H9 (cell line): ENCODE measurements around the gene NUP133. TPM values are rescaled to one million over a fixed set of nuclear protein-coding genes. Genes with fewer than 3 reads are reported as not detected.

ENCODE experiments used
- DNase-seq: peaks from one replicate; pipeline ENCODE4 v3.0.0-alpha.2; 2017
- H2AFZ ChIP-seq: one replicate; pipeline ENCODE4 v1.6.1; 2013; ENCODE audit warnings: mild to moderate bottlenecking, low read length, control low read depth, moderate library complexity
- H2AK5ac ChIP-seq: 2 replicates; pipeline ENCODE4 v1.6.1; 2013; ENCODE audit warnings: low read length, control low read depth, mixed read lengths; ENCODE audit not compliant: insufficient read length
- H2BK120ac ChIP-seq: one replicate; pipeline ENCODE4 v1.6.1; 2013; ENCODE audit warnings: low read depth, mild to moderate bottlenecking, low read length, control low read depth, inconsistent platforms; ENCODE audit not compliant: poor library complexity, severe bottlenecking
- H2BK12ac ChIP-seq: 2 replicates; pipeline ENCODE4 v1.6.1; 2013; ENCODE audit warnings: low read length, control low read depth, mixed read lengths, low read depth; ENCODE audit not compliant: insufficient read length
- H2BK15ac ChIP-seq: 2 replicates; pipeline ENCODE4 v1.6.1; 2013; ENCODE audit warnings: low read depth, low read length, control low read depth
- H2BK20ac ChIP-seq: one replicate; pipeline ENCODE4 v1.6.1; 2013; ENCODE audit warnings: low read depth, mild to moderate bottlenecking, low read length, control low read depth, inconsistent platforms; ENCODE audit not compliant: poor library complexity, severe bottlenecking
- H2BK5ac ChIP-seq: 2 replicates; pipeline ENCODE4 v1.6.1; 2013; ENCODE audit warnings: low read length, control low read depth, mixed read lengths; ENCODE audit not compliant: insufficient read length
- H3K14ac ChIP-seq: 2 replicates; pipeline ENCODE4 v1.6.1; 2013; ENCODE audit warnings: low read length, control low read depth; ENCODE audit not compliant: insufficient read depth
- H3K18ac ChIP-seq: 2 replicates; pipeline ENCODE4 v1.6.1; 2013; ENCODE audit warnings: low read depth, mild to moderate bottlenecking, mixed read lengths, low read length, control low read depth; ENCODE audit not compliant: insufficient read length
- H3K23ac ChIP-seq: 2 replicates; pipeline ENCODE4 v1.6.1; 2013; ENCODE audit warnings: low read length, control low read depth, mixed read lengths, low read depth; ENCODE audit not compliant: insufficient read length
- H3K23me2 ChIP-seq: 2 replicates; pipeline ENCODE4 v1.6.1; 2013; ENCODE audit warnings: low read depth, mild to moderate bottlenecking, mixed read lengths, low read length, control low read depth; ENCODE audit not compliant: insufficient read length, poor library complexity, severe bottlenecking
- H3K27ac ChIP-seq: 2 replicates; pipeline ENCODE4 v1.5.1; 2013; ENCODE audit warnings: low read length, control low read depth, mixed read lengths, low read depth; ENCODE audit not compliant: insufficient read length
- H3K27me3 ChIP-seq: 2 replicates; pipeline ENCODE4 v1.6.1; 2013; ENCODE audit warnings: low read length, control low read depth, inconsistent platforms; ENCODE audit not compliant: insufficient read depth
- H3K4ac ChIP-seq: 2 replicates; pipeline ENCODE4 v1.6.1; 2013; ENCODE audit warnings: low read depth, mild to moderate bottlenecking, control low read depth, inconsistent platforms, low read length, moderate library complexity
- H3K4me1 ChIP-seq: 2 replicates; pipeline ENCODE4 v1.6.1; 2013; ENCODE audit warnings: low read length, control low read depth, inconsistent platforms; ENCODE audit not compliant: insufficient read depth
- H3K4me2 ChIP-seq: 2 replicates; pipeline ENCODE4 v1.6.1; 2013; ENCODE audit warnings: low read length, control low read depth, mixed read lengths; ENCODE audit not compliant: insufficient read length, insufficient read depth
- H3K56ac ChIP-seq: 2 replicates; pipeline ENCODE4 v1.6.1; 2013; ENCODE audit warnings: low read depth, mild to moderate bottlenecking, mixed read lengths, low read length, control low read depth; ENCODE audit not compliant: insufficient read length
- H3K79me1 ChIP-seq: 2 replicates; pipeline ENCODE4 v1.6.1; 2013; ENCODE audit warnings: low read depth, mild to moderate bottlenecking, moderate library complexity, low read length, control low read depth, inconsistent platforms; ENCODE audit not compliant: insufficient read depth, poor library complexity, severe bottlenecking
- H3K79me2 ChIP-seq: 2 replicates; pipeline ENCODE4 v1.6.1; 2013; ENCODE audit warnings: low read length, control low read depth, inconsistent platforms; ENCODE audit not compliant: insufficient read depth
- H3K9ac ChIP-seq: 2 replicates; pipeline ENCODE4 v1.6.1; 2013; ENCODE audit warnings: low read length, control low read depth, mixed read lengths; ENCODE audit not compliant: insufficient read length; ENCODE audit errors: extremely low read depth
- H3K9me3 ChIP-seq: one replicate; pipeline ENCODE4 v1.6.1; 2013; ENCODE audit warnings: low read depth, low read length, inconsistent platforms; ENCODE audit not compliant: control insufficient read depth
- H3T11ph ChIP-seq: one replicate; pipeline ENCODE4 v1.6.1; 2013; ENCODE audit warnings: mild to moderate bottlenecking, low read length, control low read depth, inconsistent platforms
- H4K20me1 ChIP-seq: one replicate; pipeline ENCODE4 v1.6.1; 2013; ENCODE audit not compliant: control insufficient read depth, insufficient read length, insufficient read depth
- H4K5ac ChIP-seq: 2 replicates; pipeline ENCODE4 v1.6.1; 2013; ENCODE audit warnings: low read depth, mild to moderate bottlenecking, mixed read lengths, low read length, control low read depth; ENCODE audit not compliant: insufficient read length
- H4K8ac ChIP-seq: replicated peaks from 2 replicates; pipeline ENCODE4 v1.6.1; 2013; ENCODE audit warnings: low read length, control low read depth, mixed read lengths, low read depth; ENCODE audit not compliant: insufficient read length
- H4K91ac ChIP-seq: 2 replicates; pipeline ENCODE4 v1.6.1; 2013; ENCODE audit warnings: low read depth, mild to moderate bottlenecking, moderate library complexity, mixed read lengths, low read length, control low read depth; ENCODE audit not compliant: insufficient read length
- H3K27ac Mint-ChIP-seq, 3 experiments: 2 replicates in 2 of 3; 3 replicates in 1 of 3; pipeline ENCODE4 v1.8.0; 2020 to 2021; ENCODE audit warnings: mixed read lengths in 3 of 3, mild to moderate bottlenecking in 1 of 3, moderate library complexity in 1 of 3
- H3K27me3 Mint-ChIP-seq: 2 replicates; pipeline ENCODE4 v1.8.0; 2021; ENCODE audit warnings: low read depth, mild to moderate bottlenecking, moderate library complexity, mixed read lengths
- H3K36me3 Mint-ChIP-seq, 3 experiments: 2 replicates in 2 of 3; 3 replicates in 1 of 3; pipeline ENCODE4 v1.8.0; 2020 to 2021; ENCODE audit warnings: low read depth in 3 of 3, mixed read lengths in 3 of 3; ENCODE audit not compliant: insufficient read depth in 1 of 3
- H3K4me1 Mint-ChIP-seq, 2 experiments: 2 replicates each; pipeline ENCODE4 v1.8.0; 2020; ENCODE audit warnings: mixed read lengths in 2 of 2
- H3K4me3 Mint-ChIP-seq, 2 experiments: 2 replicates in 1 of 2; 3 replicates in 1 of 2; pipeline ENCODE4 v1.8.0; 2020 to 2021; ENCODE audit warnings: mild to moderate bottlenecking in 2 of 2, mixed read lengths in 2 of 2, moderate library complexity in 1 of 2
- H3K9me3 Mint-ChIP-seq, 2 experiments: 2 replicates in 1 of 2; 3 replicates in 1 of 2; pipeline ENCODE4 v1.8.0; 2020; ENCODE audit warnings: mild to moderate bottlenecking in 2 of 2, mixed read lengths in 2 of 2, moderate library complexity in 1 of 2
- CTCF ChIP-seq: fragments of 200-600 bp; sonication (generic); conservative IDR thresholded peaks from 3 replicates; pipeline ENCODE4 v1.8.0; 2021; ENCODE audit warnings: antibody characterized with exemption, mild to moderate bottlenecking
- WGBS: extraction: QIAGEN DNeasy Blood & Tissue Kit; methylation state at CpG from one replicate; pipeline ENCODE4 v1.1.7; 2013; ENCODE audit warnings: missing lambda C conversion rate, low lambda C conversion rate, mixed read lengths; ENCODE audit not compliant: insufficient read length; ENCODE audit errors: extremely low coverage; 5-methylcytosine and 5-hydroxymethylcytosine counted together
- total RNA-seq: library from RNA; stranded (reverse); gene quantifications from 2 replicates; pipeline ENCODE4 v1.2.1, GENCODE V29; 2021

NUP133 gene
- total RNA-seq, 1 experiment from 2014 or later = 71.3 TPM

- H2BK5ac ChIP-seq = no peak overlapping the region
- no peak for TF ChIP-seq CTCF
- no peak overlapping the region for H3K27ac Mint-ChIP-seq
Observed at GRCh38 chr1:229432905-229433304, 75.2 kb downstream of the NUP133 start.

More at GRCh38 chr1:229432905-229433304, 75.2 kb downstream of the NUP133 start:
- no peak overlapping the region for H3K9ac ChIP-seq
- Mint-ChIP-seq H3K4me3 (no peak overlapping the region; a peak in 2 of 5 replicates), H3K9me3 (peaks cover 2 to 11% of the 10 kb centered on the region in 2 experiments; a peak in 2 of 5 replicates), H3K36me3 (peaks cover 0 to 7% (median 2%) of the 10 kb centered on the region in 3 experiments; a peak in 3 of 7 replicates), H3K4me1 (peaks cover 24 to 26% of the 10 kb centered on the region in 2 experiments), H3K27me3 (peaks cover 83% of the 10 kb centered on the region)
- H3K23ac ChIP-seq = no peak overlapping the region
- no peak overlapping the region for H2BK120ac ChIP-seq
- H4K20me1 ChIP-seq = no peaks in the 10 kb centered on the region
- H3K4ac ChIP-seq = no peak overlapping the region
- H3K18ac ChIP-seq = no peak overlapping the region
- DNase-seq = no peak
- H2AK5ac ChIP-seq = no peak overlapping the region
- peaks cover 22% of the 10 kb centered on the region for H3K27me3 ChIP-seq
- no CpG with 5 or more reads among the region's 37 CpGs for WGBS
- no peak overlapping the region for H3K14ac ChIP-seq
- no peaks in the 10 kb centered on the region for H3K9me3 ChIP-seq
- no peak overlapping the region for H3T11ph ChIP-seq
- H3K23me2 ChIP-seq = peaks cover 14% of the 10 kb centered on the region
- H3K4me2 ChIP-seq = no peak overlapping the region
- H3K79me2 ChIP-seq = no peaks in the 10 kb centered on the region
- H2AFZ ChIP-seq = no peak overlapping the region
- H3K4me1 ChIP-seq = peaks cover 2% of the 10 kb centered on the region; the same call in 1 of the 2 replicates
- no peaks in the 10 kb centered on the region for H3K79me1 ChIP-seq
- H2BK20ac ChIP-seq = no peak overlapping the region
- H4K8ac ChIP-seq = no peak overlapping the region
- no peak overlapping the region for H4K91ac ChIP-seq
- no peak overlapping the region for H4K5ac ChIP-seq
- H2BK15ac ChIP-seq = no peak overlapping the region
- no peak overlapping the region for H3K56ac ChIP-seq
- no peak overlapping the region for H2BK12ac ChIP-seq
- H3K27ac ChIP-seq = no peak overlapping the region
